Uterus (tissue), 4 donors: ENCODE results near the gene SELENOS. TPM values are rescaled to one million over a fixed set of nuclear protein-coding genes. Genes with fewer than 3 reads are reported as not detected.

Experiments
- DNase-seq, 2 donors: peaks; one replicate each; pipeline ENCODE4 v3.0.0-alpha.2; 2019 to 2020
- H3K27ac ChIP-seq, 2 donors: fragments of 200-600 bp; sonication (generic); 1 replicate in 1 of 2; 2 replicates in 1 of 2; pipeline ENCODE4 v1.5.1; 2016 to 2018
- H3K27me3 ChIP-seq, 2 donors: fragments of 200-600 bp; sonication (generic); one replicate each; pipeline ENCODE4 v1.5.1; 2018 to 2019; ENCODE audit warnings: control low read depth in 1 of 2
- H3K36me3 ChIP-seq, 2 donors: fragments of 200-600 bp; sonication (generic); one replicate each; pipeline ENCODE4 v1.5.1; 2019; ENCODE audit warnings: control low read depth in 1 of 2
- H3K4me1 ChIP-seq, 2 donors: fragments of 200-600 bp; sonication (generic); one replicate each; pipeline ENCODE4 v1.5.1; 2018 to 2019; ENCODE audit warnings: control low read depth in 1 of 2
- H3K4me3 ChIP-seq, 2 donors: fragments of 200-600 bp; sonication (generic); 1 replicate in 1 of 2; 2 replicates in 1 of 2; pipeline ENCODE4 v1.5.1; 2018 to 2019; ENCODE audit warnings: mild to moderate bottlenecking in 1 of 2
- H3K9me3 ChIP-seq, 2 donors: fragments of 200-600 bp; sonication (generic); one replicate each; pipeline ENCODE4 v1.5.1; 2019; ENCODE audit warnings: control low read depth in 1 of 2
- POLR2A ChIP-seq, 2 donors: fragments of 450-650 bp; IDR thresholded peaks; one replicate each; pipeline ENCODE4 v1.6.1; 2016; ENCODE audit warnings: antibody characterized with exemption in 2 of 2, mild to moderate bottlenecking in 1 of 2, moderate library complexity in 1 of 2
- intact Hi-C: fragments of 100-400 bp; cut with DNase I; formaldehyde crosslinking; loops from one replicate; pipeline ENCODE4 v1.15.1; 2023; ENCODE audit warnings: low total_unique reads
- total RNA-seq, 4 donors: library from RNA; depleted of rRNA in 3 of 4; stranded (reverse); fragments of >200 nt in 3 of 4; gene quantifications; one replicate each; pipeline versions ENCODE4 v1.1.0 to v1.2.4, GENCODE V29; 2014 to 2023
- TF ChIP-seq, protein P1 (sequence below), 4 experiments: fragments of 200-600 bp in 2 of 4; fragments of 450-650 bp in 2 of 4; sonication (generic) in 2 of 4; IDR thresholded peaks; one replicate each; pipeline ENCODE4 v1.5.1; 2016 to 2019; ENCODE audit warnings: antibody characterized with exemption in 4 of 4, mild to moderate bottlenecking in 2 of 4, moderate library complexity in 1 of 4
- donor health status: DM: yes; HTN: yes; CAD: no.

Gene SELENOS
- total RNA-seq, 4 donors from 2014 or later = 36.9 to 90.0 (median 56.3) TPM

DNA sequence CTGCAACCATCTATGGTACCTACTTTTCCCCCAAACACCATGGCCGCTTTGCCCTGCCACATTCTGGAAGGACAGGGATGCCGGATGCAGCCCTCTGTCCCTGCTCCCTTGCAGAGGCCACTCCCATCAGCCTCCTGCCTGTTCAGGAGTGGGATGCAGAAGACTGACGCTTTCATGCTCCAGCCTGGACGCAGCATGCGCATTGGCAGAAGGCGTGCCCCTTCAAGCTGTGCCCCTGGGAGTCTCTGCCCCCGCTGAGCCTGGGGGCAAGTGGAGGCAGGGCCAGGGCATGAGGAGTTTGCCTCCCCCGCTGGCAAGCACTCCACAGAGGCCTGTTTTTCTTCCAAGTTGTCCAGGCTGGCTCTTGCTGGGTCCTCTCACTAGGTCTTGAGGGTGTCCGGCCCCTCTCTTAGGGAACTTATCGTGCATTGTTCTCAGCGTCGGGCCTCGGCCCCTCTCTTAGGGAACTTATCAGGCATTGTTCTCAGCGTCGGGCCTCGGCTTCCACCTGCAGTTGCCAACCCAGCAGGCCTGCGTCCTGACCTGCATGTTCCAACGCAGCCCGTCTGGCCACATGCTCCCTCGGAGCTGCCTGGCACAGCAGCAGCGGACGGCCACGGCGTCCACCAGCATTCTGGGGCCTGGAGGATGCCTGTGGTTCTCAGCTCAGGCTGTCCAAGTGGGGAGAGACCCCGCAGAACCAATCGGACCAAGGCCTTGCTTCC, 32.3 kb upstream of the SELENOS start:
- intact Hi-C loops = no loop called here
- no peak for TF ChIP-seq POLR2A (IDR thresholded peaks at IDR 0.05)
- TF ChIP-seq, protein P1, sequence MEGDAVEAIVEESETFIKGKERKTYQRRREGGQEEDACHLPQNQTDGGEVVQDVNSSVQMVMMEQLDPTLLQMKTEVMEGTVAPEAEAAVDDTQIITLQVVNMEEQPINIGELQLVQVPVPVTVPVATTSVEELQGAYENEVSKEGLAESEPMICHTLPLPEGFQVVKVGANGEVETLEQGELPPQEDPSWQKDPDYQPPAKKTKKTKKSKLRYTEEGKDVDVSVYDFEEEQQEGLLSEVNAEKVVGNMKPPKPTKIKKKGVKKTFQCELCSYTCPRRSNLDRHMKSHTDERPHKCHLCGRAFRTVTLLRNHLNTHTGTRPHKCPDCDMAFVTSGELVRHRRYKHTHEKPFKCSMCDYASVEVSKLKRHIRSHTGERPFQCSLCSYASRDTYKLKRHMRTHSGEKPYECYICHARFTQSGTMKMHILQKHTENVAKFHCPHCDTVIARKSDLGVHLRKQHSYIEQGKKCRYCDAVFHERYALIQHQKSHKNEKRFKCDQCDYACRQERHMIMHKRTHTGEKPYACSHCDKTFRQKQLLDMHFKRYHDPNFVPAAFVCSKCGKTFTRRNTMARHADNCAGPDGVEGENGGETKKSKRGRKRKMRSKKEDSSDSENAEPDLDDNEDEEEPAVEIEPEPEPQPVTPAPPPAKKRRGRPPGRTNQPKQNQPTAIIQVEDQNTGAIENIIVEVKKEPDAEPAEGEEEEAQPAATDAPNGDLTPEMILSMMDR (IDR thresholded peaks at IDR 0.05) = no peak
- H3K36me3 ChIP-seq = no peaks in the 10 kb centered on the region
- H3K27me3 ChIP-seq = no peaks in the 10 kb centered on the region
- H3K9me3 ChIP-seq = no peaks in the 10 kb centered on the region
- DNase-seq = peak; percentile 9
- H3K4me3 ChIP-seq = no peak overlapping the region
- H3K27ac ChIP-seq = no peak overlapping the region
- no peaks in the 10 kb centered on the region for H3K4me1 ChIP-seq

DNA sequence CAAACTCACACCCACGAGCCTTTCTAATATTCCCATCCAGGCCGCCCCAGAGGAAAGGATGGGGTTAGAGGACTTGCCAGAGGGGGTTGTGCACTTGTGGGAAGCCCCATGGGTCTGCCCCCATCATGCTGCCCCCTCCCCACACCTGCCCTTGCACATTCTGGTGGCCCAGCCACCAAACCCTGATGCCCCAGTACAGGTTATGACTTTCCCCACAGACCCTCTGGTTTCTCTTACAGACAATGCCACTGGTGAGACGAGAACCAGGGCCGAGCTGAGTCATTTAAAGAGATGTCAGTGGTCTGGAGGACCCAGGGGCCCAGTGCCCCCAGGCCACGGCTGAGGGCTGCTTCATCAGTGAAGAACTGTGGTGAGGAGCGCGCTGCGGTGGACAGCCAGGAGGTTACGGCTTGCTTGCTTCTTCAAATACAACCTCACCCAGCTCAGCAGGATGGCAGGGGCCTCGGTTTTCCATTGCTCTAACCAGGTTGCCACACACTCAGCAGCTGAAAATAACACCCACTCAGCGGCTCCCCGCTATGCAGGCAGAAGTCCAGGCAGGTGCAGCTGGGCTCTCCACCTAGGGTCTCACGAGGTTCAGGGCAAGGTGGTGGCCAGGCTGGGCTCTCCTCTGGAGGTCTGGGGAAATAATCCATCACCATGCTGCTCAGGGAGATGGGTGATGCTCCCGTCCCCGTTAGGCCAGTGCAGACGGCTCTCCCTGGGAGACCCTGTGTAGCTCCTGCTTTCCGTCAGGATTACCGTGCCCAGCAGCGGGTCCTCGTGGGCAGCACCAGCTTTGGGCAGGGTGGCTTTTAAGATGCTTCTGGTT, 31.5 kb upstream of the SELENOS start:
- H3K4me3 ChIP-seq = no peak overlapping the region
- H3K27ac ChIP-seq = no peak overlapping the region
- intact Hi-C loops = no loop called here

DNA sequence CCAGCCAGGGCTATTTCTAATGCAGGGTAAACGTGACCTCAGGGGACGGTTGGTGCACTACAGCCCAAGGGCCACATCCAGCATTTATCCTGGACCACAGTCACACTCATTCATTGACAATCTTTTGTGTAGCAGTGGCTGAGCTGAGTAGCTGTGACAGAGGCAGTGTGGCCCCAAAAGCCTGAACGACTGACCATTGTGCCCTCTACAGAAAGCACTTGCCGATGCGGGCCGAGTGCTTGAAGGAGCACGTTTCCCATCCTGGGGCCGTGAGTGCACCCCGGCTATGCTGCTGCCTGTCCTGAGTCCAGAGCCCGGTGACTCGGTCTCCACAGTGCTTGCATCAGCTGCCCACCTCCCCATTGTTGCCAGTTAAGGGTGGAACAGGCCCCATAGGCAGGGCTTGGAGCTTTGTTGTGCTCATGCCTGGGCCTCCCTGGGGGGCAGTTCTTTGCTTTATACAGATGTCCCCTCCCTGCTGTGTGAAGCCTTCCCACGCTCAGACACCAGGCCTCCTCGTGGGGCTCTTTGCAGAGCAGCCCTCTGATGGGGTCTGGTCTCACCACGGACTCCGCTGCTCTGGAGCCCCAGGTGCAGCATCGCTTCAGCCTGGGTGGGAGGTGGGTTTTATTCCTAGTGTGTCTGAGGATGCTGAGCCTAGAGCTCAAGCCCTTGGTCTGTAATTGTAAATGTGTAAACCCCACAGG, 30.8 kb upstream of the SELENOS start:
- no peaks in the 10 kb centered on the region for H3K4me1 ChIP-seq
- DNase-seq = peak in 1 of 2 donors; percentile 11
- intact Hi-C loops = no loop called here
- no peaks in the 10 kb centered on the region for H3K27me3 ChIP-seq
- H3K36me3 ChIP-seq = no peaks in the 10 kb centered on the region
- no peak overlapping the region for H3K27ac ChIP-seq
- H3K9me3 ChIP-seq = no peaks in the 10 kb centered on the region
- no peak overlapping the region for H3K4me3 ChIP-seq
- TF ChIP-seq POLR2A (IDR thresholded peaks at IDR 0.05) = no peak
- TF ChIP-seq, protein P1 (IDR thresholded peaks at IDR 0.05) = no peak

More for the DNA sequence above, 31.5 kb upstream of the SELENOS start:
- no peaks in the 10 kb centered on the region for H3K4me1 ChIP-seq
- H3K27me3 ChIP-seq = no peaks in the 10 kb centered on the region
- no peaks in the 10 kb centered on the region for H3K36me3 ChIP-seq
- no peak for TF ChIP-seq POLR2A (IDR thresholded peaks at IDR 0.05)
- TF ChIP-seq, protein P1 (IDR thresholded peaks at IDR 0.05) = no peak
- no peaks in the 10 kb centered on the region for H3K9me3 ChIP-seq
- peak in 1 of 2 donors; percentile 7 for DNase-seq

DNA sequence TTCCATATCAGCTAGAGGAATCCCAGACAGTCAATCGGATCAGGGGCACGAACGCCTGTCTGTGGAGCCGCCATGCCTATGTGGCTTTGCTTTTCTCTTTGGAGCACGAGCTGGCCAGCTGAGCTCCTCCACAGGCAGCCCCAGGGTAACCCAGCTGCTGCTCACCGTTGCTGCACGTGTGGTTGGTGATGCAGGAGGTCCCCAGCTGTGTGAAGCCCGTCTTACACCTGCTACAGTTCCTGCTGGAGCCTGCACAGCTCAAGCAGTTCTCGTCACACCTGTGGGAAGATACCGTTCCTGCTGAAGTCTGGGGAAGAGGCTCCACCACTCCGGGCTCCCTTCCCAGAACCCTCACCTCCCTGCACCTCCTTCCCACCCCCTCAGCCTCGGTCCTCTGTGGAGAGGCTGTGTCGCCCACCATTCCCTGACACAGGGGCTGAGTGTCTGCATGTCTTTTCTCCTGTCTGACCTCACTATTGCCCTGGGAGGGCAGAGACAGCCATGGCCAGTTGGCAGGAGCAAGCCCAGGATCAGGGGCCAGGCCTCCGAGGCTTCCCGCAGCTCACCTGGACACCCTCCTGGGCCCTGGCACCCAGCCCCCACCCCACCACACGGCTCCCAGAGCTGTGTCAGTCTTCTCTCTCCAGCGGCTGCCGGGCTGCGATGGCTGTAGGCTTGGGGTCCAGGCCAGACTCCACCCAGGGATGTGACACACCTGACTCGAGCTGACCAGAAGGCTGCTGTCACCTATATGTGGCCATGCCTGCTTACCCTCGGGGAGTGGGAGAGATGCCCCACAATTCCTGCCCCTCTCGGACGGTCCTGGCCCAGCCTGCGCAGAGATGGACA, 30.0 kb upstream of the SELENOS start:
- no peaks in the 10 kb centered on the region for H3K9me3 ChIP-seq
- H3K27me3 ChIP-seq = no peaks in the 10 kb centered on the region
- peak in 1 of 2 donors; percentile 11 for DNase-seq
- intact Hi-C loops = no loop called here
- TF ChIP-seq POLR2A (IDR thresholded peaks at IDR 0.05) = no peak
- TF ChIP-seq, protein P1 (IDR thresholded peaks at IDR 0.05) = no peak
- no peaks in the 10 kb centered on the region for H3K36me3 ChIP-seq
- no peak overlapping the region for H3K4me3 ChIP-seq
- no peaks in the 10 kb centered on the region for H3K4me1 ChIP-seq
- no peak overlapping the region for H3K27ac ChIP-seq
